Osteoblast (primary cell): Measurements from ENCODE around the gene ANTXR2. TPM values are rescaled to one million over a fixed set of nuclear protein-coding genes. Genes with fewer than 3 reads are reported as not detected.

Experiments used
- DNase-seq: peaks from one replicate; pipeline ENCODE4 v3.0.0; 2011; ENCODE audit warnings: low spot score, mixed read lengths; ENCODE audit not compliant: insufficient read length; ENCODE audit errors: missing footprints
- H2AFZ ChIP-seq: 2 replicates; pipeline ENCODE4 v1.6.0; 2011; ENCODE audit warnings: mild to moderate bottlenecking, low read length
- H3K27ac ChIP-seq: 2 replicates; pipeline ENCODE4 v1.5.1; 2011; ENCODE audit warnings: mild to moderate bottlenecking, low read depth, low read length, moderate library complexity
- H3K27me3 ChIP-seq: 2 replicates; pipeline ENCODE4 v1.6.0; 2012; ENCODE audit warnings: mild to moderate bottlenecking, control low read depth, inconsistent platforms, low read length, moderate library complexity; ENCODE audit not compliant: insufficient read depth
- H3K36me3 ChIP-seq: 2 replicates; pipeline ENCODE4 v1.5.1; 2011; ENCODE audit warnings: mild to moderate bottlenecking, low read length, control low read depth, moderate library complexity; ENCODE audit not compliant: insufficient read depth
- H3K4me1 ChIP-seq: 2 replicates; pipeline ENCODE4 v1.5.1; 2011; ENCODE audit warnings: mild to moderate bottlenecking, low read length, control low read depth, moderate library complexity; ENCODE audit not compliant: insufficient read depth
- H3K4me2 ChIP-seq: 2 replicates; pipeline ENCODE4 v1.6.0; 2011; ENCODE audit warnings: mild to moderate bottlenecking, low read length; ENCODE audit not compliant: insufficient read depth
- H3K4me3 ChIP-seq: fragments of 200-600 bp; sonication (generic); 3 replicates; pipeline ENCODE4 v1.5.1; 2012; ENCODE audit warnings: mild to moderate bottlenecking, low read length, inconsistent platforms; ENCODE audit not compliant: insufficient read depth
- H3K79me2 ChIP-seq: 2 replicates; pipeline ENCODE4 v1.6.0; 2012; ENCODE audit warnings: mild to moderate bottlenecking, low read length, control low read depth, inconsistent platforms; ENCODE audit not compliant: insufficient read depth
- H3K9me3 ChIP-seq: 2 replicates; pipeline ENCODE4 v1.5.1; 2011; ENCODE audit warnings: low read depth, low read length, control low read depth
- H4K20me1 ChIP-seq: 2 replicates; pipeline ENCODE4 v1.6.0; 2012; ENCODE audit warnings: mild to moderate bottlenecking, low read length, control low read depth; ENCODE audit not compliant: insufficient read depth
- total RNA-seq: library from RNA; depleted of rRNA; stranded (reverse); fragments of >200 nt; gene quantifications from 2 replicates; pipeline ENCODE4 v1.2.3, GENCODE V29; 2012
- TF ChIP-seq, protein P1 (sequence below): IDR thresholded peaks from 2 replicates; pipeline ENCODE4 v1.5.1; 2011; ENCODE audit warnings: mild to moderate bottlenecking, low read depth, low read length, moderate library complexity; ENCODE audit errors: extremely low read depth

ANTXR2 gene
- total RNA-seq, 1 donor = 97.4 TPM

DNA sequence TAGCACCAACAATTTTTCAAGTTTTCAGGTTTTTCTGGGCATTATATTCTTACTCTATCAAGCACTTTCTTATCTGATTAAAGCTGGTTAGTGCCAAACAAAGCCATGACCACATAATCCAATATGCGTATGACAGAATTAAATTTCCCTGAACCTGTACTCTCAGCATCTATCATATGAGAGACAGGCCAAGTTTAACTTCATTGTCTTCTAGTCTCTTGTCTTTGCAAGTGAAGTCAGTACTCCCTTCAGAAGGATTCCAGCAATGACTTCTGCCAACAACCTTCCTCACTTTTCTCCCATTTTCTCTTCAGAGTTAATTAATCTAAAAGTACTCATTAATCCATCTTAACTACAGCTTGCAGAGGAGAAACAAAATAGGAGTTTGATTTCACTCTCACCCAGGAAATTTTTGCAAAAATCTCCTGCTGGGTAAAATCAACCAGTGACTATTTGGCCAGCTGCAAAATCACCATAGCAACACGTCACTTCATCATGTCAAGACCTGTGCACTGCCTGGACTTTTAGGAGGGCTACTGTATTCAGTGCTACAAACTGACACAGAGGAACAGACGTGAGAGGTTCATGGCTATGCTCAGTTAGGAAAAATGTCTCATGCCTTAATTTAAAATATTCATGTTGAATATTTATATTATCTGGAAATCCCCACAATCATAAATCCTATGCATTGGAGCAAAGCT is 208.4 kb downstream of the ANTXR2 start:
- DNase-seq = no peak
- Histone ChIP-seq H3K36me3 (no peaks in the 10 kb centered on the region), H3K4me3 (no peak overlapping the region), H3K4me2 (no peak overlapping the region), H3K27me3 (peaks cover 8% of the 10 kb centered on the region), H4K20me1 (no peaks in the 10 kb centered on the region), H3K4me1 (no peaks in the 10 kb centered on the region), H3K27ac (no peak overlapping the region), H3K79me2 (no peaks in the 10 kb centered on the region), H2AFZ (no peak overlapping the region), H3K9me3 (no peaks in the 10 kb centered on the region)
- TF ChIP-seq, protein P1, sequence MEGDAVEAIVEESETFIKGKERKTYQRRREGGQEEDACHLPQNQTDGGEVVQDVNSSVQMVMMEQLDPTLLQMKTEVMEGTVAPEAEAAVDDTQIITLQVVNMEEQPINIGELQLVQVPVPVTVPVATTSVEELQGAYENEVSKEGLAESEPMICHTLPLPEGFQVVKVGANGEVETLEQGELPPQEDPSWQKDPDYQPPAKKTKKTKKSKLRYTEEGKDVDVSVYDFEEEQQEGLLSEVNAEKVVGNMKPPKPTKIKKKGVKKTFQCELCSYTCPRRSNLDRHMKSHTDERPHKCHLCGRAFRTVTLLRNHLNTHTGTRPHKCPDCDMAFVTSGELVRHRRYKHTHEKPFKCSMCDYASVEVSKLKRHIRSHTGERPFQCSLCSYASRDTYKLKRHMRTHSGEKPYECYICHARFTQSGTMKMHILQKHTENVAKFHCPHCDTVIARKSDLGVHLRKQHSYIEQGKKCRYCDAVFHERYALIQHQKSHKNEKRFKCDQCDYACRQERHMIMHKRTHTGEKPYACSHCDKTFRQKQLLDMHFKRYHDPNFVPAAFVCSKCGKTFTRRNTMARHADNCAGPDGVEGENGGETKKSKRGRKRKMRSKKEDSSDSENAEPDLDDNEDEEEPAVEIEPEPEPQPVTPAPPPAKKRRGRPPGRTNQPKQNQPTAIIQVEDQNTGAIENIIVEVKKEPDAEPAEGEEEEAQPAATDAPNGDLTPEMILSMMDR = no peak

DNA sequence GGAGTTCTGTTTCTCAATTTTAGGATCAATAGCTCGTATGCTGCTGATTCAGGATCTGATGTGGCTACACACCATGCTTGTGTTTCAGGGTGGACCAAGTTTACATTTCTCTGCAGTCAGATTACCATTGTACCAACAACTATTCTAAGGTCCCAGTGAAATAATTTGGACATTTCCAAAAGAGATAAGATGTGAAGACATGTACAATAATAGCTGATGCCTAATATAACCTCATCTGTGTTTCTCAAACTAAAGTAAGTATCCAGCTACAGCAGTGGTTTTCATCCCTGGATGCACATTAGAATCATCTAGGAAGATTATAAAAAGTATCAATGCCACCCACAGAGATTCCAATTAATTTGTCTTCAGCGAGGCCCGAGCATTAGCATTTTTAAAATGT is 209.7 kb downstream of the ANTXR2 start:
- TF ChIP-seq, protein P1 = no peak
- Histone ChIP-seq H3K4me1 (no peaks in the 10 kb centered on the region), H3K27me3 (peaks cover 8% of the 10 kb centered on the region), H3K79me2 (no peaks in the 10 kb centered on the region), H3K9me3 (no peaks in the 10 kb centered on the region), H3K4me3 (no peak overlapping the region), H3K27ac (no peak overlapping the region), H2AFZ (no peak overlapping the region), H4K20me1 (no peaks in the 10 kb centered on the region), H3K36me3 (no peaks in the 10 kb centered on the region), H3K4me2 (no peak overlapping the region)
- no peak for DNase-seq

DNA sequence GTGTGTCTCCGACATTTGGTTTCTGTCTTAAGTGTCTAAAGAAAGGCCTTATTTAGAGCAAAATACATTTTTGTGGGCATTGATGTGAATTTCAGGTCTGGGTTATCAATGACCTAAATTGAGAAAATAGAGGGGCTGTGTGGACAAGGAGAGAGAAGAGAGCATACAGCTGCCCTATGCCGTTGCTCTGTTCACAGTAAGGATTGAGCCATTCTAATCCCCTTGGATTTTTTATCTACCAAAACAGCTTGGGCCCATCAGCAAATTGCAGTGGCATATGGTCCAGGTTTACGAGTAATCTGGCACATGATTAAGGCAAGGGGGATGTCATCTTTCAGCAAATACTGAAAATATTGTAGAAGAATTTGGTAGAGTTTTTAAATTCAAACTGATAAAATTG is 210.2 kb downstream of the ANTXR2 start:
- Histone ChIP-seq H3K36me3 (no peaks in the 10 kb centered on the region), H3K4me2 (no peak overlapping the region), H3K9me3 (no peaks in the 10 kb centered on the region), H4K20me1 (no peaks in the 10 kb centered on the region), H3K4me3 (no peak overlapping the region), H3K27me3 (peaks cover 8% of the 10 kb centered on the region), H3K4me1 (no peaks in the 10 kb centered on the region), H2AFZ (no peak overlapping the region), H3K27ac (no peak overlapping the region), H3K79me2 (no peaks in the 10 kb centered on the region)
- TF ChIP-seq, protein P1 = no peak
- no peak for DNase-seq

DNA sequence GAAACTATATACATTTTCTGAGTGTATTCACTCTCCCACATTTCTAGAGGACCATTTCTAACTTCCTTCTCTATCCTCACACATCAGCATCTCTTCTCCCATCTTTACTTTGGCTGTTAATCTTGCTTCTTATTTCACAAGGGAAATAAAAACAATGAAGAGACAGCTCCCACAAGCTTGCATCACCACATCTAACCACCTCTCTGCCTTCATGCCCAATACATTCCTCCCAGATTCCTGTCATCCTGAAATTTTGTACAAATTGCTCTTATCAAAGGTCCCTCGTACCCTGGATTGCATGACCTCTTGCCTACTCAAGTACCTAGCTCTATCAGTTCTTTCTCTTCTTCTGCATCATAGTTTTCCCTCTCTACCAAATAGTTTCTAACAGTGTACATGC is 215.2 kb downstream of the ANTXR2 start:
- TF ChIP-seq, protein P1 = no peak
- H3K27ac ChIP-seq = no peak overlapping the region
- H3K79me2 ChIP-seq = no peaks in the 10 kb centered on the region
- no peak overlapping the region for H3K4me2 ChIP-seq
- H3K27me3 ChIP-seq = no peaks in the 10 kb centered on the region
- no peaks in the 10 kb centered on the region for H3K9me3 ChIP-seq
- H3K4me1 ChIP-seq = no peaks in the 10 kb centered on the region
- H4K20me1 ChIP-seq = no peaks in the 10 kb centered on the region
- no peak overlapping the region for H3K4me3 ChIP-seq
- H3K36me3 ChIP-seq = no peaks in the 10 kb centered on the region
- no peak for DNase-seq
- H2AFZ ChIP-seq = no peak overlapping the region
